Stimulated activated naive B cell treated with anti-CD40 and anti-IgM and Interleukin-4, amounts not matched to agents 10 μg/mL and 1 μg/mL and 100 μg/mL, for 72 hours (primary cell): ENCODE data around the gene ASIP.

ENCODE experiments used
- ATAC-seq, 2 donors: fragments of 150-1000 bp; cut with Tn5 transposase; replicated peaks; 2 replicates each; pipeline ENCODE4 v1.10.0; 2021; ENCODE audit warnings: moderate library complexity in 1 of 2
- DNase-seq: peaks from one replicate; pipeline ENCODE4 v3.0.0; 2021
- H3K27ac Mint-ChIP-seq: one replicate; pipeline ENCODE4 v1.8.0; 2022; ENCODE audit warnings: mild to moderate bottlenecking, mixed read lengths
- H3K27me3 Mint-ChIP-seq, 2 donors: one replicate each; pipeline ENCODE4 v1.8.0; 2022; ENCODE audit warnings: mixed read lengths in 2 of 2
- H3K36me3 Mint-ChIP-seq, 2 donors: one replicate each; pipeline ENCODE4 v1.8.0; 2022; ENCODE audit warnings: mixed read lengths in 2 of 2, mild to moderate bottlenecking in 1 of 2
- H3K4me1 Mint-ChIP-seq, 2 donors: one replicate each; pipeline ENCODE4 v1.8.0; 2022; ENCODE audit warnings: mixed read lengths in 2 of 2, mild to moderate bottlenecking in 1 of 2
- H3K4me3 Mint-ChIP-seq, 2 donors: one replicate each; pipeline ENCODE4 v1.8.0; 2022; ENCODE audit warnings: mild to moderate bottlenecking in 2 of 2, mixed read lengths in 2 of 2, moderate library complexity in 1 of 2
- H3K9me3 Mint-ChIP-seq, 2 donors: one replicate each; pipeline ENCODE4 v1.8.0; 2022; ENCODE audit warnings: mixed read lengths in 2 of 2, mild to moderate bottlenecking in 1 of 2

Gene ASIP

DNA sequence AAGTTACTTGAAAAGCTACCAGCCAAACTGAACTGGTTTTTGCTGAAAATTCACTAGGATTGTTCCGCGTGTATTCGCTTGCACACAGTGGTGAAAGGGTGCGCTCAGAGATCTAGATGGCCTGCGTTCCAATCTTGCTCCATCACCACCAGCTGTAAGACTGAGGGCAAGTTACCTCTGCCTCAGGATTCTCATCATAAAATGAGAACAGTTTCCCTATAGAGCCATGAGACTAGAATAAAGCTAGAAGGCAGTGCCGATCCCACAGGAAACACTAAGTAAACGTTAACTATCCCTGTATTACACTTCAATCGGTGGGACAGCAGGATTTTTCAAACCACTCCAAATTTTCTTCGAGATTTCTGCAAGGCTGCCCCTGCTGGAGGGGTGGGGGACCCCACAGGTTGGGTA, 61.1 kb downstream of the ASIP start:
- Mint-ChIP-seq H3K27ac (peak overlapping the region; percentile 96), H3K4me3 (peak overlapping the region; percentile 91 to 99), H3K9me3 (no peaks in the 10 kb centered on the region), H3K36me3 (peaks cover 2 to 8% of the 10 kb centered on the region in 2 donors), H3K4me1 (peaks cover 10 to 23% of the 10 kb centered on the region in 2 donors), H3K27me3 (no peaks in the 10 kb centered on the region)
- ATAC-seq (no peak), DNase-seq (no peak)

DNA sequence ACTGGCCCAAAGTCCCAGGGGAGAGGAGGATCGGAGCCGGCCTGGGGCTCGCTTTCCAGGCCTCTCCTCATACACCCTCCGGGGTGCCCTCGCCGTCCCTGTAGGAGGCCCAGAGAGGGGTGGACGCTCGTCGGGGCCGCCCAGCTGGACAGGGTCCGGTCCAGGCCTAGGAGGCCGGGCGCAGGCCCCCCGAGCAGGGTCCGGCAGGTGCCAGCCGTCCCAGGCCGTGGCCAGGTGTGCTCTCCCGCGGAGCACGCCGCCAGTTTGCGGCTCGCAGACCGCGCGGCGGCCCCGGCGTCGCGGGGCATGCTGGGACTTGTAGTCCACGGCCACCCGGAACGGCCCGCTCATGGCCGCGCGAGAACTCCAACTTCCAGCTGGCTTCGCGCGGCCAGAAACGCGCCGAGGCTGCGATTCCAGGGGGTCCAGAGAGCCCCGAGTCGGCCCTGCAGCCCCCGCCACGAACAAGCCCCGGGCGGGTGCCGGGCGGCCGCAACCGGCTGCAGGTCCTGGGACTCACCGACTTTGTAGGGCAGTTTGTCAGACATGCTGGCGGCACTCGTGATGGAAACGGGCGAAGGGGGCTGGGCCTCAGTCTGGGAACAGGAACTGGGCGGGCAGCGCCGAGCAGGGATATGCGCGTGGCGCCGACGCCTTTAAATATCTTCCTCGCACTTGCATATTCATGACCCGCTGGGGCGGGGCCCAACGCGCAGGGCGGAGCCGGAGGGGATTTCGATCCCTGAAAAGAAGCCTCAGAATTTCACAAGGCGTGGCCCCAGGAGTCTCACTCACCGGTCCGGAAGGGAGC, 61.7 kb downstream of the ASIP start, which contains the start of gene AHCY:
Gene AHCY (minus strand): TSS at position 633 of the 811 bp plus-strand sequence. CDS start 85 bp downstream, at position 548.
- H3K27ac Mint-ChIP-seq = peak within 1 kb of the TSS; percentile 96
- peaks cover 2 to 4% of the 10 kb centered on the region in 2 donors for H3K36me3 Mint-ChIP-seq
- ATAC-seq = peak; percentile 93 to 94
- peak; percentile 92 for DNase-seq
- peak within 1 kb of the TSS; percentile 91 to 99 for H3K4me3 Mint-ChIP-seq
- H3K4me1 Mint-ChIP-seq = peaks cover 10 to 23% of the 10 kb centered on the region in 2 donors
- H3K27me3 Mint-ChIP-seq = no peaks in the 10 kb centered on the region
- no peaks in the 10 kb centered on the region for H3K9me3 Mint-ChIP-seq

DNA sequence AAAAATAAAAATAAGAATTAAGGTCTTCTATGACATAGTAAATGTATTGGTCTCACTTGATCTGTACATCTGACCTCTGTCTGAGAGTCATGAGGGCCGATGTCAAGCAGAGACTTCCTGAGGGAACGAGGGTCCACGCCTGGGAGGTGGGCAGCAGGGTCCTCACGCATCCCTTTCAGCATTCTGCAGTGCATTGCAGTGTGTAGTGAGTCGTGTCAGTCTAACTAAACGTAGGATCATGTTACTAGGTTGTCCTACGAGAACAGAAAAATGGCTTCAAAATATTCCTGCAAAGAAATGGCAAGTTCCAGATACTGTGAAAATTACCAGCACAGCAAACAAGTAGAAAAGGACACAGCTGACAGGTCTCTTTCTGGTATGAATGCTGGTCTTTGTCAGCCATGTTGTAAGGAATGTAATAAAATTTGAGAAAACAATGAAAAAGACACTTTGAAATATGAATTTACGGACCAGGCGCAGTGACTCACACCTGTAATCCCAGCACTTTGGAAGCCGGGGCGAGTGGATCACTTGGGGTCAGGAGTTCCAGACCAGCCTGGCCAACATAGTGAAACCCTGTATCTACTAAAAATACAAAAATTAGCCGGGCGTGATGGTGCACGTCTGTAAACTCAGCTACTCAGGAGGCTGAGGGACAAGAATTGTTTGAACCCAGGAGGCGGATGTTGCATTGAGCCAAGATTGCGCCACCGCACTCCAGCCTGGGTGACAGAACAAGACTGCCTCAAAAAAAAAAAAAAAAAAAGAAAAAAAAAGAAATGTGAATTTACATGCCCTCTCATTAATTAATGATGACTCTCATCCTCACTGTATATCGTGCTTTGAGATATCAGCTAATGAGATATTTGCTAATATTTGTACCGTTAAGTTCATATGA, 64.4 kb downstream of the ASIP start:
- Mint-ChIP-seq H3K27ac (no peak overlapping the region), H3K4me3 (no peak overlapping the region)
- no peak for ATAC-seq

DNA sequence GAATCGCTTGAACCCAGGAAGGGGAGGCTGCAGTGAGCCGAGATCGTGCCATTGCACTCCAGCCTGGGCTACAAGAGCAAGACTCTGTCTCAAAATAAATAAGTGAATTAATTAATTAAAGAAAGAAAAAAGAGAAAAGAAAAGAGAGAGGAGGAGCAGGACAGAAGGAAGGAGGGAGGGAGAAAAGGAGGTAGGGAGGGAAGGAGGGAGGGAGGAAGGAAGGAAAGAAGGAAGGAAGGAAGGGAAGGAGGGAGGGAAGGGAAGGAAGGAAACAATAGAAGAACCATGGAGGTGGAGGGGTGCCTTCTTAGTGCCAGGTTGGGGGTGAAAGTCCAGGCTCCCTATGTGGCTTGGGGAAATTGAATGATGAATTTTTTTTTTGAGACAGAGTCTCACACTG, 68.5 kb downstream of the ASIP start:
- peaks cover 19 to 20% of the 10 kb centered on the region in 2 donors for H3K27me3 Mint-ChIP-seq
- H3K4me1 Mint-ChIP-seq = peaks cover 13 to 25% of the 10 kb centered on the region in 2 donors
- DNase-seq (no peak), ATAC-seq (no peak)
- no peaks in the 10 kb centered on the region for H3K36me3 Mint-ChIP-seq
- H3K4me3 Mint-ChIP-seq = no peak overlapping the region
- no peaks in the 10 kb centered on the region for H3K9me3 Mint-ChIP-seq
- no peak overlapping the region for H3K27ac Mint-ChIP-seq

More for the DNA sequence above, 64.4 kb downstream of the ASIP start:
- Mint-ChIP-seq H3K4me1 (peaks cover 8 to 23% of the 10 kb centered on the region in 2 donors), H3K9me3 (no peaks in the 10 kb centered on the region), H3K36me3 (peaks cover 2 to 4% of the 10 kb centered on the region in 2 donors), H3K27me3 (peaks cover under 1% of the 10 kb centered on the region in 2 donors)
- no peak for DNase-seq

DNA sequence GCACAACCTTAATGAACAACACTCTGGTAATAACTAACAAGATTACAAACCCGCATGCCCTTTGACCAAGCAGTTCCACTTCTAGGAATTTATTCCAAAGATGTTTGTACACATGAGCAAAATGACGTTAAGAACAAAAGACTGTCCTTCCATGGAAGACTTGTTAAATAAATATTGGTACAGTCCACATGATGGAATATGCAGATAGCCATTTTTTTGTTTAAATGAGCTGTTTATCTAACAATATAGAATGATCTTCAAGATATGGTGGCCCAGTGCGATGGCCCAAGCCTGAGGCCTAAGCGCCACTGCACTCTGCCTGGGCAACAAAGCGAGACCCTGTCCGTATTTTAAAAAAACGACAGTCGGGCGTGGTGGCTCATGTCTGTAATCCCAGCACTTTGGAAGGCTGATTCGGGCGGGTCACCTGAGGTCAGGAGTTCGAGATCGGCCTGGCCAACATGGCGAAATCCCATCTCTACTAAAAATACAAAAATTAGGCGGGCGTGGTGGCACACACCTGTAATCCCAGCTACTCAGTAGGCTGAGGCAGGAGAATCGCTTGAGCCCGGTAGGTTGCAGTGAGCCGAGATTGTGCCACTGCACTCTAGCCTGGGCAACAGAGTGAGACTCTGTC, 69.4 kb downstream of the ASIP start:
- Mint-ChIP-seq H3K27ac (no peak overlapping the region), H3K4me1 (peaks cover 13 to 25% of the 10 kb centered on the region in 2 donors), H3K9me3 (no peaks in the 10 kb centered on the region), H3K27me3 (peaks cover 21 to 23% of the 10 kb centered on the region in 2 donors), H3K4me3 (peak overlapping the region in 1 of 2 donors; percentile 33), H3K36me3 (no peaks in the 10 kb centered on the region)
- DNase-seq (no peak), ATAC-seq (no peak)

DNA sequence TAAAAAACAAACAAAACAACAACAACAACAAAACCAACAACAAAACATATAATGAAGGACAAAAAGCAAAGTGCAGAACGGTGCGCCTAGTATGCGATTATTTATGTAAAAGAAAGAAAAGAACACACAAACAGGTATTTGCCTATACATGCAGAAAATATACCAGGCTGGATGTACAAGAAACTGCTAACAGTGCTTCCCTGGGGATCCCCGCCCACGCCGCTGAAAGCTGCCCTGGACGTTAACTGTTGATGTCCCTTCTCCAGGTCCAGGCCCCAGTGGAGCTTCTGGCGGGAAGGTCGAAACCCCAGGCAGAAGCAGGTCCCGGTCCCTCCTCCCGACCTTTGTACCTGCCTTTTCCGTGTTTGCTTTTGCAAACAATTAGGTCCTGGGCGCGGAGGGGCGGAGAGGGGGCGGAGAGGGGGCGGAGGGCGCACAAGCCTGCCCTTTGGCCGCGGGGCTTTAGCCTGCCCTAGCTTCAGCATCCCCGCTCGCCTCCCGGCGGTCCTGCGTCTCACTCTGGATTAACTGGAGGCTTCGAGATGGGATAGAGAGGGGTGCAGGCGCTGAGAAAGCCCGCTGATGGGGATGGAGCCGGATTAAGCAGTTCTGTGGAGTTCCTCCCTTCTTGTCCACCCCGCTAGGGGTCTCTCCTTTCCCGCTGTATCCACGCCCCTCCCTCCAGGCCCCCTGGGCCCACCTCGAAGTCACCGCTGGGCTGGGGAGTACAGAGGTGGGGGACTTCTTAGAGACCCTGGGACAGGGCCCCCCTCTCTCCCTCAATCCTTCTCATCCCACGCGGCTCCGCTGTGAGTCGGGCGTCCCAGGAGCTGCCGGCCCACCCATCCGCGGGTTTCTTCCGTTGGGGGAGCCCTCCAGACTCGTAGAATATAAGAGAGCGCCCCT, 70.1 kb downstream of the ASIP start:
- H3K4me1 Mint-ChIP-seq = peaks cover 13 to 25% of the 10 kb centered on the region in 2 donors
- peak overlapping the region; percentile 53 to 68 for H3K4me3 Mint-ChIP-seq
- no peak overlapping the region for H3K27ac Mint-ChIP-seq
- peaks cover 25 to 27% of the 10 kb centered on the region in 2 donors for H3K27me3 Mint-ChIP-seq
- no peaks in the 10 kb centered on the region for H3K36me3 Mint-ChIP-seq
- DNase-seq = no peak
- H3K9me3 Mint-ChIP-seq = no peaks in the 10 kb centered on the region
- peak in 1 of 2 donors; percentile 1 for ATAC-seq

DNA sequence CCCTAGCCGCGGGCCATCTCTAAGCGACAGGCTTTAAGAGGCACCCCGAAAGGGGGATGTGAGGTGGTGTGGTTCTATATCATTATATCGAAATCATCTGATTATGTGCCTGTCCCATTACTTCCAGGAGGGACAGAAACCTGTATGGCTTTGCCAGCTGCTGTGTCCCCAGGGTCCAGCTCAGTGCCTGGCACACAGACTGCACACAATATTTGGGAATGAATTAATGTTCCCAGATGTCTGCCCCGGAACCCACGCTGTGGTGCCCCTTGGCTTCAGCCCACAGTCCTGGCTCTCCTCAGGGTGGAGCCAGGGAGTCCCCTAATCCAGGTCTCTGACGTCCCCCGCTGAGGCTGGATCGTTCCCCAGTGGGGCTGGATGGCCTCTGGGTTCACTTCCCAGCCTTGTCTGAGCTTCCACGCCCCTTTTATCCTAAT, 70.8 kb downstream of the ASIP start:
- Mint-ChIP-seq H3K27me3 (peaks cover 25 to 27% of the 10 kb centered on the region in 2 donors), H3K9me3 (no peaks in the 10 kb centered on the region), H3K36me3 (no peaks in the 10 kb centered on the region), H3K4me3 (peak overlapping the region; percentile 53 to 68), H3K4me1 (peaks cover 13 to 25% of the 10 kb centered on the region in 2 donors), H3K27ac (no peak overlapping the region)
- peak in 1 of 2 donors; percentile 14 for ATAC-seq
- DNase-seq = no peak

DNA sequence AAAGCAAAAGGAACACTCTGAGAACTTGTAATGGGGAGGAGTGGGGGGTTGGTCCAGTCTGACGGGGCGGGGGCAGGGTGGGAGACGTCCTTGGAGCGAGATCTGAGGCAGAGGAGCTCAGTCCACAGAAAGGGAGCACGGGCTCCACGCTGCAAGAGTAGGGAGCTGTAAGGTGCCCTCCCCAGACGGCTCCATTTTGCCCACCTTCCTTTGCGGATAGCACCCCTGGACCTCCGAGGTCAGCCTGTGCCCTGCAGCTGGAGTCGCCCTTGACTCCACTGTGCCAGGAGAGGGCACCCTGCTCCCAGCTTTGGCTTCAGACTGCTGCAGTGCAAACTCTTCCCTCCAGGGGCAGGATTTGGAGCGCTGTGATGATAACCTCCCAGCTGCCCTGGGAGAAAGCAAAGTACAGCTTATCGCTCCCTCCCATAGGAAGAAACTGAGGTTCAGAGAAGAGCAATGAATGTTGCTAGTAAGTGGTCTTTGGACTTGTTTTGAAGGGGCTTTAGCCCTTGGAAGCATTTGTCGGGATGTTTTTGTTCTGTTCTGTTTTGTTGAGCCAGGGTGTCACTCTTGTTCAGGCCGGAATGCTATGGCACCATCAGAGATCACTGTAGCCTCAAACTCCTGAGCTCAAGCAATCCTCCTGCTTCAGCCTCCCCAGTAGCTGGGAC, 71.5 kb downstream of the ASIP start:
- Mint-ChIP-seq H3K9me3 (no peaks in the 10 kb centered on the region), H3K27ac (no peak overlapping the region), H3K4me3 (peak overlapping the region in 1 of 2 donors; percentile 65), H3K27me3 (peaks cover 25 to 27% of the 10 kb centered on the region in 2 donors), H3K4me1 (peaks cover 13 to 25% of the 10 kb centered on the region in 2 donors), H3K36me3 (no peaks in the 10 kb centered on the region)
- ATAC-seq (peak; percentile 98), DNase-seq (peak; percentile 83)

DNA sequence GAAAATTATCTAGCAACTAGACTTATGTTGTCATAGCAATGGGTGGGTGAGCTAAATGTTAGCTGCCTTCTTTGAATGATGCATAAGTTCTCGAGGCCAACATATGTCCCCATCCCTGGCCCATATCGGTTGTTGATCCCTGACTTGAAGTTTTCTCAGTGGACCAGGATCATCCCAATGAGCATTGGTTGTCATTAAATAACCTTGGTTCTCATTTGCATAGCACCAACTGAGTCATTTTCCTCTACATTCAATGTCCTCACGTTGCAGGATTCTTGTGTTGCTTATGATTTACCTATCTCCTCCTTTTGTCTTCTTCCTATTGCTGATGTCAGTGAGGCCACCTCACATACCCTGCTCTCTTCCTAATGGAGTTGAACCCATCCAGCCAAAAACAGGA, 74.0 kb downstream of the ASIP start:
- Mint-ChIP-seq H3K27ac (no peak overlapping the region), H3K4me3 (no peak overlapping the region), H3K27me3 (peaks cover 25 to 27% of the 10 kb centered on the region in 2 donors), H3K4me1 (peaks cover 13 to 30% of the 10 kb centered on the region in 2 donors), H3K36me3 (no peaks in the 10 kb centered on the region), H3K9me3 (no peaks in the 10 kb centered on the region)
- ATAC-seq (no peak), DNase-seq (no peak)

DNA sequence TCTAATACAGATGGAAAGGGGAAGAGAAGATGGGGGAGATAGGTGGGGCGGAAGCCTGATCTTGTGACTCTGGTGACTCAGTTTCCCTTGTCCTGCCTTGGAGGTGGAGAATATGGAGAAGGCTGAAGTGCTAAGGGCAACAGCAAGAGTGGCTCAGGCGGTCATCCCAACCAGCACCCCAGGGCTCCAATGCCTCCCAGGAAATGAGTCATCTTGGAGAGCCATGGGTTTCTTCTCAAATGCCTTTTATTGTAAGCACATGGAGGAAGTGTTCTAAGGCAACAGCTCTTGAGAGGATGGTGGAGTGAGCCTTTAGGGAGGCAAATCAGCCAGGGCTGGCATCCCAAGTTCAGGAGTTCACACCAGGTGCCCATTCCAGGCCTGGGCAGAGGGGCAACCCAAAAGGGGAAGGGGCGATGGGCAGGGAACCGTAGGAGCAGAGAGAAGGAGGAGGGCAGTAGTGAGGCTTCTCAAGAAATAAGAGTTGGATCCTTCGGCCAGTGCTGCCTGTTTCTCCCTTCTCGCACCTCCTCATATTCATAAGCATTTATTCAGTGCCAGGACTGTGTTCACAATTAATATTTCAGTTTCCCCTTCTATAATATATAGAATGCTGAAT, 75.1 kb downstream of the ASIP start:
- no peaks in the 10 kb centered on the region for H3K9me3 Mint-ChIP-seq
- H3K4me3 Mint-ChIP-seq = no peak overlapping the region
- no peak overlapping the region for H3K27ac Mint-ChIP-seq
- peaks cover 20 to 24% of the 10 kb centered on the region in 2 donors for H3K27me3 Mint-ChIP-seq
- DNase-seq = no peak
- H3K4me1 Mint-ChIP-seq = peaks cover 13 to 24% of the 10 kb centered on the region in 2 donors
- H3K36me3 Mint-ChIP-seq = no peaks in the 10 kb centered on the region
- ATAC-seq = no peak
